ENCODE results near the gene CGRRF1. TPM values are rescaled to one million over a fixed set of nuclear protein-coding genes. Genes with fewer than 3 reads are reported as not detected.

Gene CGRRF1
- total and polyA plus RNA-seq, 2 of the 13 experiments (the other 11 are each of a cell fraction or from before 2014, with no cell fraction given), result 16.8 to 18.2 TPM

DNA sequence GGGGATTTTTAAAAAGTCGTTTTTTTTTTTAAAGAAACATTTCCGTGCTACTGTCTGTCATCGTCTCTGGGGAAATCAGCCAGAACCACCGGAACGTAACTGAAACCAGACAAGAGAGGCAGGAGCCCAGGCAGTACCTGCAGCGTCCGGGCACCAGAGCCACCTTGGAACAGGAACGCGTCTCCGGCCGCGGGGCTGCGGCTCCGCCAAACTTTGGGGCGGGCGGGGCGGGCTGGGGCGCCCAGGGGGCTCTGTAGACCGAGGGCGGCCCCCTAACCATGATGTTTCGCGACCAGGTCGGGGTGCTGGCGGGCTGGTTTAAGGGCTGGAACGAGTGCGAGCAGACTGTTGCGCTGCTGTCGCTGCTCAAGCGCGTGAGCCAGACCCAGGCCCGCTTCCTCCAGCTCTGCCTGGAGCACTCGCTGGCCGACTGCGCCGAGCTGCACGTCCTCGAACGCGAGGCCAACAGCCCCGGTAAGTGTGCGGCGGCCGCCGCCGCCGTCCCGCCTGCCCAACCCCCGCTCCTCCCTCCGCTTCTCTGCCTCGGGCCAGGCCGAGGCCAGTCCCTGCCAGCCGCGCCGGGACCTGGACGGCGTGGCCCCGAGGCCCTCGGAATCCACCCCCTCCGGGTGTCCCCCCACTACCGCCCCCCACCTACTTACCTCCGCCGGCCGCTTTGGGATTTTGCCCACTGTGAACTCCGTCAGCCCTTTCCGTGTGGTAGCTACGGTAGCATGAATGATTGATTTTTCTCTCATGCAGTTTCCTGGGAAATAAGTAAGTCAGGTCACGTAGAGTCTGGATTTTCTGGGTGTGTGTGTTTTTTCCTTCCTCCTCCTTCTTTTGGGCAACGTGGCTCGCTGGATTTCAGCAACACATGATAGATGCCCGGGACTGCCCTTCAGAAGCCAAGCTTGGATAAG is 58.2 kb downstream of the CGRRF1 start (continued):
- 0 out of 2 replicates have a peak, but pooled peaks have one; percentile 23 for TF ChIP-seq ZSCAN31 (CRISPR knock-in tag; IDR thresholded peaks at IDR 0.05; ENCODE audit: low read depth)
- TF ChIP-seq TAF1 (CRISPR knock-in tag; IDR thresholded peaks at IDR 0.05), result 0 out of 2 replicates have a peak, but pooled peaks have one; percentile 3
- no peak for TF ChIP-seq MED8 (CRISPR knock-in tag; IDR thresholded peaks at IDR 0.05; ENCODE audit: insufficient replicate concordance)
- TF ChIP-seq, protein P1, sequence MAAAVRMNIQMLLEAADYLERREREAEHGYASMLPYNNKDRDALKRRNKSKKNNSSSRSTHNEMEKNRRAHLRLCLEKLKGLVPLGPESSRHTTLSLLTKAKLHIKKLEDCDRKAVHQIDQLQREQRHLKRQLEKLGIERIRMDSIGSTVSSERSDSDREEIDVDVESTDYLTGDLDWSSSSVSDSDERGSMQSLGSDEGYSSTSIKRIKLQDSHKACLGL (CRISPR knock-in tag; IDR thresholded peaks at IDR 0.05), result 0 out of 2 replicates have a peak, but pooled peaks have one; percentile 50
- TF ChIP-seq ZNF713 (CRISPR knock-in tag; IDR thresholded peaks at IDR 0.05), result no peak
- TF ChIP-seq, protein P2, sequence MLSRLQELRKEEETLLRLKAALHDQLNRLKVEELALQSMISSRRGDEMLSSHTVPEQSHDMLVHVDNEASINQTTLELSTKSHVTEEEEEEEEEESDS (CRISPR knock-in tag; IDR thresholded peaks at IDR 0.05; ENCODE audit: borderline replicate concordance), result no peak
- no peak for TF ChIP-seq NFKBIZ (CRISPR knock-in tag; IDR thresholded peaks at IDR 0.05)
- no peak for TF ChIP-seq MLLT10 (CRISPR knock-in tag; IDR thresholded peaks at IDR 0.05)
- TF ChIP-seq, protein P3, sequence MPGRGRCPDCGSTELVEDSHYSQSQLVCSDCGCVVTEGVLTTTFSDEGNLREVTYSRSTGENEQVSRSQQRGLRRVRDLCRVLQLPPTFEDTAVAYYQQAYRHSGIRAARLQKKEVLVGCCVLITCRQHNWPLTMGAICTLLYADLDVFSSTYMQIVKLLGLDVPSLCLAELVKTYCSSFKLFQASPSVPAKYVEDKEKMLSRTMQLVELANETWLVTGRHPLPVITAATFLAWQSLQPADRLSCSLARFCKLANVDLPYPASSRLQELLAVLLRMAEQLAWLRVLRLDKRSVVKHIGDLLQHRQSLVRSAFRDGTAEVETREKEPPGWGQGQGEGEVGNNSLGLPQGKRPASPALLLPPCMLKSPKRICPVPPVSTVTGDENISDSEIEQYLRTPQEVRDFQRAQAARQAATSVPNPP (CRISPR knock-in tag; IDR thresholded peaks at IDR 0.05), result no peak
- peak; percentile 42; the same call in 1 of the 2 replicates for TF ChIP-seq ZNF768 (CRISPR knock-in tag; IDR thresholded peaks at IDR 0.05)
- TF ChIP-seq ZNF777 (CRISPR knock-in tag; IDR thresholded peaks at IDR 0.05), result peak; percentile 80; the same call in 1 of the 2 replicates
- TF ChIP-seq ZNF326 (CRISPR knock-in tag; IDR thresholded peaks at IDR 0.05; ENCODE audit: borderline replicate concordance), result no peak
- TF ChIP-seq ZNF263 (CRISPR knock-in tag; IDR thresholded peaks at IDR 0.05), result peak; percentile 86
- TF ChIP-seq SOX6 (IDR thresholded peaks at IDR 0.05), result no peak
- no peak for TF ChIP-seq SOX6 (CRISPR knock-in tag; IDR thresholded peaks at IDR 0.05)
- no peak for TF ChIP-seq NR2F6 (IDR thresholded peaks at IDR 0.05)
- no peak for TF ChIP-seq NR2F6 (CRISPR knock-in tag; IDR thresholded peaks at IDR 0.05)
- TF ChIP-seq, protein P4, sequence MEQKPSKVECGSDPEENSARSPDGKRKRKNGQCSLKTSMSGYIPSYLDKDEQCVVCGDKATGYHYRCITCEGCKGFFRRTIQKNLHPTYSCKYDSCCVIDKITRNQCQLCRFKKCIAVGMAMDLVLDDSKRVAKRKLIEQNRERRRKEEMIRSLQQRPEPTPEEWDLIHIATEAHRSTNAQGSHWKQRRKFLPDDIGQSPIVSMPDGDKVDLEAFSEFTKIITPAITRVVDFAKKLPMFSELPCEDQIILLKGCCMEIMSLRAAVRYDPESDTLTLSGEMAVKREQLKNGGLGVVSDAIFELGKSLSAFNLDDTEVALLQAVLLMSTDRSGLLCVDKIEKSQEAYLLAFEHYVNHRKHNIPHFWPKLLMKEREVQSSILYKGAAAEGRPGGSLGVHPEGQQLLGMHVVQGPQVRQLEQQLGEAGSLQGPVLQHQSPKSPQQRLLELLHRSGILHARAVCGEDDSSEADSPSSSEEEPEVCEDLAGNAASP (CRISPR knock-in tag; IDR thresholded peaks at IDR 0.05; ENCODE audit: borderline replicate concordance), result no peak
- no peak for TF ChIP-seq PITX1 (CRISPR knock-in tag; IDR thresholded peaks at IDR 0.05)
- TF ChIP-seq POLR2G (IDR thresholded peaks at IDR 0.05; ENCODE audit: low read depth, low read length), result no peak
- TF ChIP-seq RBAK (CRISPR knock-in tag; IDR thresholded peaks at IDR 0.05), result no peak
- TF ChIP-seq ZNF775 (CRISPR knock-in tag; IDR thresholded peaks at IDR 0.05; ENCODE audit: borderline replicate concordance), result no peak
- TF ChIP-seq, protein P5, sequence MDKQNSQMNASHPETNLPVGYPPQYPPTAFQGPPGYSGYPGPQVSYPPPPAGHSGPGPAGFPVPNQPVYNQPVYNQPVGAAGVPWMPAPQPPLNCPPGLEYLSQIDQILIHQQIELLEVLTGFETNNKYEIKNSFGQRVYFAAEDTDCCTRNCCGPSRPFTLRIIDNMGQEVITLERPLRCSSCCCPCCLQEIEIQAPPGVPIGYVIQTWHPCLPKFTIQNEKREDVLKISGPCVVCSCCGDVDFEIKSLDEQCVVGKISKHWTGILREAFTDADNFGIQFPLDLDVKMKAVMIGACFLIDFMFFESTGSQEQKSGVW (CRISPR knock-in tag; IDR thresholded peaks at IDR 0.05; ENCODE audit: borderline replicate concordance), result no peak
- TF ChIP-seq FLYWCH1 (CRISPR knock-in tag; IDR thresholded peaks at IDR 0.05), result no peak
- no peak for TF ChIP-seq ZNF749 (CRISPR knock-in tag; IDR thresholded peaks at IDR 0.05; ENCODE audit: borderline replicate concordance)

Data from HepG2 (cell line).